ENCODE results near the gene LILRB3. TPM values are rescaled to one million over a fixed set of nuclear protein-coding genes. Genes with fewer than 3 reads are reported as not detected.
A peak's percentile ranks its signal among the peaks of the same experiment; 100 is the strongest.

Gene LILRB3
- total RNA-seq, 6 experiments from 2014 or later, result 1.3 to 8.7 (median 6.2) TPM

GRCh38 chr19:54169149-54169740 is 53.6 kb downstream of the LILRB3 start:
- no peak overlapping the region for H3K27ac ChIP-seq
- H3K4me3 ChIP-seq, result no peak overlapping the region
- H3K27me3 ChIP-seq, result no peaks in the 10 kb centered on the region
- TF ChIP-seq CTCF (IDR thresholded peaks at IDR 0.05) (no peak), POLR2A (IDR thresholded peaks at IDR 0.05) (no peak)
- no peaks in the 10 kb centered on the region for H3K4me1 ChIP-seq
- ATAC-seq (no peak), DNase-seq (no peak)
- 80% methylated on average over 10 of the region's 21 CpGs for WGBS (ENCODE audit: insufficient coverage, low coverage, low lambda C conversion rate, missing lambda C conversion rate)
- no peaks in the 10 kb centered on the region for H3K36me3 ChIP-seq
- intact Hi-C loops (cut with DNase I), result no loop called here
- H3K9me3 ChIP-seq, result no peaks in the 10 kb centered on the region

- WGBS (ENCODE audit: insufficient coverage, low coverage, low lambda C conversion rate, missing lambda C conversion rate), result 0% methylated on average over 10 of the region's 25 CpGs
- intact Hi-C loops (cut with DNase I), result no loop called here
- peak; percentile 91 to 92 (median 91) for DNase-seq
- Histone ChIP-seq H3K9me3 (no peaks in the 10 kb centered on the region), H3K27me3 (no peaks in the 10 kb centered on the region), H3K4me3 (no peak overlapping the region), H3K36me3 (no peaks in the 10 kb centered on the region), H3K4me1 (peaks cover 0 to under 1% (median 0%) of the 10 kb centered on the region in 4 donors), H3K27ac (no peak overlapping the region)
- ATAC-seq, result peak; percentile 89 to 97 (median 92)
- peak; percentile 75 to 94 (median 89) for TF ChIP-seq CTCF (IDR thresholded peaks at IDR 0.05)
- TF ChIP-seq POLR2A (IDR thresholded peaks at IDR 0.05), result no peak
Observed at GRCh38 chr19:54168174-54168917, 54.5 kb downstream of the LILRB3 start.

Small RNA genes within 50 kb of the gene (small RNA-seq; reads per million reads assigned to genes)
- gene RNU6-1307P, result 0 reads per million in 2 experiments

Other genes with a start within 250 kb of the LILRB3 start
- not detected for gene CACNG6, start 231.4 kb downstream of the LILRB3 start, total RNA-seq
- under 1 TPM in 1 of 6 experiments, not detected in 5; 0.37 TPM for gene VSTM1, start 159.1 kb downstream of the LILRB3 start, total RNA-seq
- gene TARM1, start 141.6 kb downstream of the LILRB3 start, total RNA-seq, result not detected
- 1 to 10 TPM in 3 of 6 experiments, under 1 TPM in 3; 0.53 to 2.6 (median 1.0) TPM for gene OSCAR, start 122.2 kb downstream of the LILRB3 start, total RNA-seq
- 10 to 100 TPM; 29.2 to 77.3 (median 70.1) TPM for gene NDUFA3, start 120.2 kb downstream of the LILRB3 start, total RNA-seq
- gene TFPT, start 107.3 kb downstream of the LILRB3 start, total RNA-seq, result 1 to 10 TPM; 3.5 to 8.2 (median 5.7) TPM
- 10 to 100 TPM; 22.1 to 34.9 (median 27.9) TPM for gene PRPF31, start 107.3 kb downstream of the LILRB3 start, total RNA-seq
- gene CNOT3, start 85.2 kb downstream of the LILRB3 start, total RNA-seq, result 10 to 100 TPM in 5 of 6 experiments, 1 to 10 TPM in 1; 7.1 to 21.6 (median 15.5) TPM
- gene LENG1, start 63.3 kb downstream of the LILRB3 start, total RNA-seq, result 1 to 10 TPM; 1.2 to 3.5 (median 3.2) TPM
- 1 to 10 TPM in 3 of 6 experiments, under 1 TPM in 3; 0.18 to 2.4 (median 1.1) TPM for gene TMC4, start 49.8 kb downstream of the LILRB3 start, total RNA-seq
- 10 to 100 TPM; 26.6 to 57.7 (median 32.9) TPM for gene MBOAT7, start 33.4 kb downstream of the LILRB3 start, total RNA-seq
- 10 to 100 TPM; 11.8 to 31.9 (median 17.9) TPM for gene TSEN34, start 31.7 kb downstream of the LILRB3 start, total RNA-seq
- 100 to 1,000 TPM; 399 to 706 (median 486) TPM for gene RPS9, start 22.1 kb downstream of the LILRB3 start, total RNA-seq
- 1 to 10 TPM in 3 of 6 experiments, under 1 TPM in 3; 0.61 to 4.9 (median 0.98) TPM for gene LILRA6, start 19.8 kb upstream of the LILRB3 start, total RNA-seq
- gene LILRB5, start 34.3 kb upstream of the LILRB3 start, total RNA-seq, result 10 to 100 TPM in 2 of 6 experiments, 1 to 10 TPM in 4; 2.7 to 19.7 (median 8.4) TPM
- gene LILRB2, start 58.1 kb upstream of the LILRB3 start, total RNA-seq, result 1 to 10 TPM; 1.6 to 9.8 (median 3.0) TPM
- gene LILRA5, start 90.2 kb upstream of the LILRB3 start, total RNA-seq, result 1 to 10 TPM in 5 of 6 experiments, under 1 TPM in 1; 0.98 to 4.3 (median 1.9) TPM
- 1 to 10 TPM in 1 of 6 experiments, under 1 TPM in 2, not detected in 3; 0.12 to 1.2 (median 0.78) TPM for gene LILRA4, start 116.2 kb upstream of the LILRB3 start, total RNA-seq
- gene LAIR1, start 141.9 kb upstream of the LILRB3 start, total RNA-seq, result 10 to 100 TPM in 2 of 6 experiments, 1 to 10 TPM in 4; 2.9 to 15.3 (median 4.9) TPM
- under 1 TPM in 5 of 6 experiments, not detected in 1; 0.30 to 0.93 (median 0.35) TPM for gene TTYH1, start 192.5 kb upstream of the LILRB3 start, total RNA-seq
- 10 to 100 TPM; 29.8 to 66.3 (median 41.1) TPM for gene LENG8, start 226.2 kb upstream of the LILRB3 start, total RNA-seq
- 1 to 10 TPM; 1.5 to 5.7 (median 3.3) TPM for gene LENG9, start 240.8 kb upstream of the LILRB3 start, total RNA-seq